GM21526 (cell line): ENCODE data around the gene KIAA1671.

ENCODE experiments used
- ATAC-seq: cut with Tn5 transposase; IDR thresholded peaks from one replicate; pipeline ENCODE4 v1.9.1; 2021; ENCODE audit warnings: moderate library complexity; ENCODE audit not compliant: unreplicated experiment, low FRiP score

Gene KIAA1671

GRCh38 chr22:24977370-24978221, 25.1 kb downstream of the KIAA1671 start:
- ATAC-seq: no peak

DNA sequence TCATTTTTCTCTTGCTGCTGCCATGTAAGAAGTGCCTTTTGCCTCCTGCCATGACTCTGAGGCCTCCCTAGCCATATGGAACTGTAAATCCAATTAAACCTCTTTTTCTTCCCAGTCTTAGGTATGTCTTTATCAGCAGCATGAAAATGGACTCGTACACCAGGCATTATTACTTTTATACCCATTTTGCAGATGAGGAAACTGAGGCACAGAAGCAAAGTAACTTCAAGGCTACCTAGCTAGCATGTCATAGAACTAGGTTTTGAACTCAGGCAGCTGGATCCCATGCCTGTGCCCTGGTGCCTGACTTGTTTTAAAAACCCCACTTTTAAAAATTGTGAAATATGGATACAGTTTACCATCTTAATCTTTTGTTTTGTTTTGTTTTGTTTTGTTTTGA, 25.8 kb downstream of the KIAA1671 start:
- ATAC-seq: no peak

- ATAC-seq: no peak
These were observed 28.6 kb downstream of the KIAA1671 start for GRCh38 chr22:24981066-24981465.

- no peak for ATAC-seq
These were observed 29.1 kb downstream of the KIAA1671 start for GRCh38 chr22:24981656-24982055.

DNA sequence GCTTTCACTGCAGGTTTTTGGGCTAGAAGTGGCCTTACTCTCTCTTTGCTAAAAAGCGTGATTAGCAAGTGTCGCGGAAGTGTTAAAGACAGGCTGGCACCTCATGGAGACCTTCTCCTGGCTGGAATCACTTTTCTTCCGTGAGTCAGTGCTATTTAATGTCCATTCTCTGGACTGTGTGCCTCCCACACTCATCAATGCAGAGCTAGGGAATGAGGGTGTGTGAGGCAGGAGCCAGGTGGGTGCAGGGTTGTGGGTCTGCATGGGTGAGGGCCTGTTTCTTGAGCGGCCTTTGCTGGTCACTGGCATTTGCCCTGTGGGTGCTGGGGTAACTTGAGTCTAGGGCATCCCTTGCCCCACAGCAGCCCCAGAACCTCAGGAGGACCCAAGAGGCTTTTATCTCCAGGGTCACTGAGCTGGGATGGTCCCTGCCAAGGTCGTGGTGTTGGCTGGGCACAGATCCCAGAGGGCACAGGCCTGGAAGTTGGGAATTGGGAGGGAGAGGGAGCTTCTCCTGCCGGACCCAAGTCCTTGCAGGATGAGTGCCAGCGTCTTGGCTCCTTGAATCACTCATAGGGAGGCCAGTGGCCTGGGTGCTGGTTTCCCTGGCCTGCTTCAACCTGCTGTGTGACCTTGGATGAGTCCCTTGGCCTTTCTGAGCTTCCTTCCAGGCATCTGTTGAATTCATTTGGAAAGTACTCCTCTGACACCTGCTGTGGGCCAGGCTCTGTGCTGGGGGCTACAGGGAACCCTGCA, 30.0 kb downstream of the KIAA1671 start:
- no peak for ATAC-seq

DNA sequence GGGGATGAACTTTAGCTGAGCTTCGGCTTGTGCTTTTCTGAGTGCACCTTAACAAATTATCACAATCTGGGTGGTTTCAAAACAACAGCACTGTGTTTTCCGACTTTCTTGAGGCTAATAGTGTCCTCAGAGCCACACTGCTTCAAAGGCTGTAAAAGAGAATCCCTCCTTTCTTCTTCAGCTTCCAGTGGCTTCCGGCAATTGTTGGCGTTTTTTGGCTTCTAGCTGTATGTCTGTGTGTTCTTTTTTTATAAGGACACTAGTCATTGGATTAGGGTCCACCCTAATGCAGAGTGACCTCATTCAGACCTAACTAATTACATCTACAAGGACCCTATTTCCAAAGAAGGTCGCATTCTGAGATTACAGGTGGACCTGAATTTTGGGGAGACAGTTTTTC, 30.6 kb downstream of the KIAA1671 start:
- no peak for ATAC-seq

GRCh38 chr22:24984122-24984521, 31.6 kb downstream of the KIAA1671 start:
- no peak for ATAC-seq

- no peak for ATAC-seq
These were observed 33.3 kb downstream of the KIAA1671 start for GRCh38 chr22:24985826-24986214.

- ATAC-seq: no peak
These were observed 34.3 kb downstream of the KIAA1671 start for GRCh38 chr22:24986816-24987215.

GRCh38 chr22:24989135-24989534, 36.6 kb downstream of the KIAA1671 start:
- no peak for ATAC-seq

GRCh38 chr22:24989541-24989951, 37.0 kb downstream of the KIAA1671 start:
- no peak for ATAC-seq

DNA sequence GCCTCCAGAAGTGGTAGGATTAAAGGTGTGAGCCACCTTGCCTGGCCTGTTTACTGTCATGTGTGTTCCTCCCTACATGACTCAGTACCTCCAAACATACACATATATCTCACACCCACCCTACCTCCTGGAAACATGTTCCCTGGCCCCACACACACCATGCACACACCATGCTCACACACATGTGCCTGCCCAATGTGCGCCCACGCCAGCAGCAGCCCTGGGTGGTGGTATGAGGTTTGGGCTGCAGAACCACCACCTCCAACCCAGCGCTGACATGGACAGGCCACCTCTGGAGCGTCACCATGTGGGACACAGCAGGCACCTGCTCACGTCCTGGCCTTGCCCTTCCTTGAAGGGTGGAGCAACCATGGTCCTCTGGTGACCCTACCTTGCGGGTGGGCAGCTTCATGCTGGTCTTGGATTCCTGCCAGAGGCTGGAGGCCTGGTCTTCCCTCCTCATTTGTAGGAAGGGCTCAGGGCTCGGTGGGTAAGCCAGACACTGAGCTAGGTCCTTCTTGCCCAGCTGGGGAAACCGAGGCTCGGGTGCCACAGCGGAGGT, 37.9 kb downstream of the KIAA1671 start:
- no peak for ATAC-seq

GRCh38 chr22:24992946-24993345, 40.4 kb downstream of the KIAA1671 start:
- ATAC-seq: no peak

DNA sequence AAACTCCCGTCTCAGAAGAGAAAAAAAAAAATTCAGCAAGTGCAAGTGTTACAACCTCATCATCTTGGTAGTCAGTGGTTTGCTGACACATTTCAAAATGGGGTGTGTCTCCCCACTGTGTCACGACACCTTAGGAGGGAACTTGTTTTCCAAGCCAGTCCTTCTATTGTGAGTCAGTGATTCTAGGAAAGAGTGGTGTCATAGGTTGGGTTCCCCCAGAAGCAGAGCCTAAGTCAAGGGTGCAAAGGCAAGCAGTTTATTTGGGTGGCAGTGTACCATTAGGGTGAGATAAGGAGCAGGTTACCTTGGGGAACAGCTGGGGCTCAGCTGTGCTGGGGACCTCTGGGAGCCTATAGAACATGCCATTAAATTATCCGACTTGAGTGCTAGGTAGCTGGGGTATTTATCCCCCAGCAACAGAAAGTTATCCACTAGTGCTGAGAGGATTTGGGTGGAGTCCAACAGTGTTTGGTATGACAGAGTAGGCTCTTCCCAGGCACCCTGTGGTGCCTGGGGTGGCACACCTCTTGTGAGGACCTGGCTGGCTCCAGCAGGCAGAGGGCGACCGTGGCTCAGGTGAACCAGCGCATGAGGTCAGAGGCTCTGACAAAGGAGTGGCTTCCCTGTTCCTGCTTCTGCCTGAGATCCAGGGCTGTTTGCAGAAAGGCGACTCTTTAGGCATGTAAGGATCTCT, 41.7 kb downstream of the KIAA1671 start:
- ATAC-seq: no peak

DNA sequence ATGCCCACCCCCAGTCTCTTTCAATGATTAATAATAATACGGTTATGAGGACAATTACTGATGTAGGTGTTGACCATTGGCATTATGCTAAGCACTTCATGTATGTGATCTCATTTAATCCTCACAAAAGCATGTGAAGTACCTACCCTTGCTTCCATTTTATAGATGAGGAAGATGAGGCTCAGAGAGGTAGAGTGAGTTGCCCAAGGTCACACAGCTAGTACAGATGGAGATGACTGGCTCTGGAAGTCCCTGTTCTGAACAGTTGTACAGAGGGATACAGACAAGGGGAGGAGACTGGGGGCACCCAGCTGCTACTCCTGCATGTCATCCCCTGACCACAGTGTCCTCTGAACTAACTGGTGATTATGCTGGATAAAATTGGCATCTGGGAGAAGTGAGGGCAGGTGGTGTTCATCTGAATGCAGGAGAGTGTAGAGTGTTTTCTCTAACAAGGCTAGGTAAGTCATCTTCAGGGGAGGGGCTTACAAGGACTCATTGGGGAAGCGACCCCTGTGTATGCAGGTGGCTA, 43.2 kb downstream of the KIAA1671 start:
- ATAC-seq: no peak

DNA sequence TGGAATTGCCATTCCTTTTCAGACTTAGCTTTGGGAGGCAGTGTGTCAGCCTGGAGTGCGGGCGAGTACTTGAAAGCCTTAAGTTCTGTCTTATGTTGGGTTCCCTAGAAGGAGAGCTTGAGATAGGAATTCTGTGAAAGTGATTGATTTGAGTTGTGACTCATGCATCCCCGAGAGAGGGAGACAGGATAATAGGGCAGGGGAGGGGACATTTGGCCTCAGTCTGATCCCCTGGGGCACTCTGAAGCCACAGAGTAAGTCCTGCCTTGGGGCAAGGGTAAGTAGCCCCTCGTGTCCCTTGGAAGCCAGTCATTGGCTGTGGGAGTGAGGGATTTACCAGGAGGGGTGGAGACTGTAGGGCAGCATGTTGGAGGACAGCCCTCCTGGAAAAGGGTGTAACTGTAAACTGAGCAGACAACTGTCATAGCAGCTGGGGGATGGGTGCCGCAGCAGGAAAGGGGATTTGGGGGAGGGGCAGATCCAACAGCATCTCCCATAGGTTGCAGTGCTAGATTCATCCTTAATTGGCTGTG, 44.0 kb downstream of the KIAA1671 start:
- no peak for ATAC-seq

GRCh38 chr22:24997023-24997422, 44.5 kb downstream of the KIAA1671 start:
- no peak for ATAC-seq

- ATAC-seq: no peak
These were observed 48.2 kb downstream of the KIAA1671 start for GRCh38 chr22:25000686-25001085.

DNA sequence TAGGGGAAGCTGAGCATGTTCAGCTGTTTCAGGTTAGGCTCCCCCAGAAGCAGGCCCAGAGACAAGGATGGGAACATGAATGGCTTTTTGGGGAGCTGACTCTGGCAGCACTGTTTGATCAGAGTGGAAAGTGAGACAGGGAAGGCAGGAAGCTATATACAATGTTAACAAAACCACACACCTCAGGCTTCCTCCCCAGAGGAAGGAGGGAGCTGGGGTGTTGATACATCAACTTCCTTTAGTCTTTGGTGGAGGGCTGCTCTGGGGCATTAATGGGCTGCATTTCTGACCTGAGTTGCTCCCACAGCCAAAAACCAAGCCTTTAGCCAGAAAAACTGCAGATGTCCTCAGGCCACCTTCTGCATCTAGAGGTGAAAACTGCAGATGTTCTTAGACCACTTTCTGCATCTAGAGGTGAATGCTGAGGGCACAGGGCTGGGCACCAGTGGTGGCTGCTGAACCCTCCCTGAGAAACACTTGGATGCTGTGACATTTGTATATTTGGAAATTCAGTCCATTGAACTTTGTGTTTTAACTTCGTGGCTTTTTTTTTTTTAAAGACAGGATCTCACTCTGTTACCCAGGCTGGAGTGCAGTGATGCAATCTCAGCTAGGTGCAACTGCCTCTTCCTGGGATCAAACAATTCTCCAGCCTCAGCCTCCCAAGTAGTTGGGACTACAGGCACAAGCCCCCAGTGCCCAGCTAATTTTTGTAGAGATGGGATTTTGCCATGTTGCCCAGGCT, 49.9 kb downstream of the KIAA1671 start:
- no peak for ATAC-seq

DNA sequence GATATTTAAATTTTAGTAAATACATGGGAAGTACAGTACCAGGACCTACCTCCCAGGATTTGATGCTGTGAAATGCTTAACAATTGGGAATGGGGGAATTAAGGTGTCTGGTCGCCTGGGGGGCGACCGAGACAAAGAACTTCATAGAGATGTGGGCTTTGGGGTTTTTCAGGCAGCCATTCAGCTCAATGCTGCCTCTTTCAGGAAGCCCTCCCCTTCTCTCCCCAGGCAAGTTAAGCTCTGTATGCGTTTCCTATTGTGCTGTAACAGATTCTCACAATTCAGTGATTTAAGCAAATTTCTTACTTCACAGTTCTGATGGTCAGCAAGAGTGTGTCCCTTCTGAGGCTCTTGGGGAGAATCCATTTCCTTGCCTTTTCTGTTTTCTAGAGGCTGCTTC, 53.8 kb downstream of the KIAA1671 start:
- ATAC-seq: no peak
